ENCODE measurements around the gene CACNA2D3.

- TF ChIP-seq CTCF (IDR thresholded peaks at IDR 0.05) = no peak
- TF ChIP-seq POLR2AphosphoS5 (IDR thresholded peaks at IDR 0.05) = no peak
Measured at GRCh38 chr3:54222316-54222715, 100.0 kb downstream of the CACNA2D3 start.
